ACC112 (cell line): ENCODE measurements around the gene LCT.

ENCODE experiments used
- H2AFZ ChIP-seq: fragments of 200-600 bp; sonication (generic); one replicate; pipeline ENCODE4 v1.6.0; 2017; ENCODE audit warnings: antibody characterized with exemption, low read length; ENCODE audit not compliant: unreplicated experiment
- H3K27ac ChIP-seq: fragments of 200-600 bp; sonication (generic); 2 replicates; pipeline ENCODE4 v1.5.1; 2014; ENCODE audit warnings: low read depth, mild to moderate bottlenecking, antibody characterized with exemption, low read length, moderate library complexity
- H3K27me3 ChIP-seq: fragments of 200-600 bp; sonication (generic); 2 replicates; pipeline ENCODE4 v1.6.1; 2014; ENCODE audit warnings: mild to moderate bottlenecking, antibody characterized with exemption, low read length, moderate library complexity, mixed read lengths; ENCODE audit not compliant: insufficient read depth
- H3K36me3 ChIP-seq: fragments of 200-600 bp; sonication (generic); 2 replicates; pipeline ENCODE4 v1.6.1; 2016; ENCODE audit warnings: mild to moderate bottlenecking, antibody characterized with exemption, low read length, moderate library complexity, mixed read lengths; ENCODE audit not compliant: insufficient read depth
- H3K4me1 ChIP-seq: fragments of 200-600 bp; sonication (generic); one replicate; pipeline ENCODE4 v1.6.1; 2016; ENCODE audit warnings: low read length, mixed read lengths; ENCODE audit not compliant: insufficient read depth, unreplicated experiment, control insufficient read depth
- H3K4me3 ChIP-seq: fragments of 200-600 bp; sonication (generic); 2 replicates; pipeline ENCODE4 v1.5.1; 2014; ENCODE audit warnings: mild to moderate bottlenecking, low read depth, low read length
- H3K79me2 ChIP-seq: fragments of 200-600 bp; sonication (generic); one replicate; pipeline ENCODE4 v1.6.0; 2016; ENCODE audit warnings: low read length; ENCODE audit not compliant: control insufficient read depth, unreplicated experiment, insufficient read depth

LCT gene

GRCh38 chr2:135832891-135833290, 4.1 kb downstream of the LCT start:
- no peak overlapping the region for H2AFZ ChIP-seq
- no peak overlapping the region for H3K4me3 ChIP-seq
- no peaks in the 10 kb centered on the region for H3K27me3 ChIP-seq
- H3K36me3 ChIP-seq = no peaks in the 10 kb centered on the region
- H3K27ac ChIP-seq = no peak overlapping the region
- no peaks in the 10 kb centered on the region for H3K4me1 ChIP-seq
- H3K79me2 ChIP-seq = no peaks in the 10 kb centered on the region

- Histone ChIP-seq H3K27me3 (no peaks in the 10 kb centered on the region), H3K4me3 (no peak overlapping the region), H3K36me3 (no peaks in the 10 kb centered on the region), H3K4me1 (no peaks in the 10 kb centered on the region), H3K27ac (no peak overlapping the region), H2AFZ (no peak overlapping the region), H3K79me2 (no peaks in the 10 kb centered on the region)
Measured at GRCh38 chr2:135831180-135831812, 5.7 kb downstream of the LCT start.

GRCh38 chr2:135829378-135830135, 7.4 kb downstream of the LCT start:
- Histone ChIP-seq H3K27ac (no peak overlapping the region), H3K4me1 (no peaks in the 10 kb centered on the region), H2AFZ (no peak overlapping the region), H3K4me3 (no peak overlapping the region), H3K27me3 (no peaks in the 10 kb centered on the region), H3K79me2 (no peaks in the 10 kb centered on the region), H3K36me3 (no peaks in the 10 kb centered on the region)

GRCh38 chr2:135826544-135826943, 10.4 kb downstream of the LCT start:
- no peaks in the 10 kb centered on the region for H3K4me1 ChIP-seq
- no peaks in the 10 kb centered on the region for H3K36me3 ChIP-seq
- H3K27me3 ChIP-seq = peaks cover 7% of the 10 kb centered on the region; the same call in 1 of the 2 replicates

GRCh38 chr2:135825550-135826176, 11.3 kb downstream of the LCT start:
- H3K27me3 ChIP-seq = peaks cover 7% of the 10 kb centered on the region; the same call in 1 of the 2 replicates
- H3K36me3 ChIP-seq = no peaks in the 10 kb centered on the region
- no peaks in the 10 kb centered on the region for H3K79me2 ChIP-seq
- H3K4me3 ChIP-seq = no peak overlapping the region
- H3K4me1 ChIP-seq = no peaks in the 10 kb centered on the region
- H2AFZ ChIP-seq = no peak overlapping the region
- H3K27ac ChIP-seq = no peak overlapping the region

More at GRCh38 chr2:135826544-135826943, 10.4 kb downstream of the LCT start:
- no peaks in the 10 kb centered on the region for H3K79me2 ChIP-seq
- H3K27ac ChIP-seq = no peak overlapping the region
- H3K4me3 ChIP-seq = no peak overlapping the region
- no peak overlapping the region for H2AFZ ChIP-seq

GRCh38 chr2:135825131-135825530, 11.9 kb downstream of the LCT start:
- Histone ChIP-seq H3K27me3 (peaks cover 7% of the 10 kb centered on the region; the same call in 1 of the 2 replicates), H3K4me3 (no peak overlapping the region), H3K27ac (no peak overlapping the region), H3K36me3 (no peaks in the 10 kb centered on the region), H3K79me2 (no peaks in the 10 kb centered on the region), H2AFZ (no peak overlapping the region), H3K4me1 (peaks cover 2% of the 10 kb centered on the region)

GRCh38 chr2:135822855-135823254, 14.1 kb downstream of the LCT start:
- Histone ChIP-seq H3K27ac (no peak overlapping the region), H3K27me3 (peaks cover 7% of the 10 kb centered on the region; the same call in 1 of the 2 replicates), H3K4me3 (no peak overlapping the region), H3K79me2 (no peaks in the 10 kb centered on the region), H2AFZ (no peak overlapping the region), H3K4me1 (peaks cover 6% of the 10 kb centered on the region), H3K36me3 (no peaks in the 10 kb centered on the region)

- Histone ChIP-seq H3K36me3 (no peaks in the 10 kb centered on the region), H3K4me3 (no peak overlapping the region), H2AFZ (no peak overlapping the region), H3K27ac (no peak overlapping the region), H3K4me1 (peaks cover 6% of the 10 kb centered on the region), H3K27me3 (peaks cover 7% of the 10 kb centered on the region; the same call in 1 of the 2 replicates), H3K79me2 (no peaks in the 10 kb centered on the region)
Measured at GRCh38 chr2:135821190-135821589, 15.8 kb downstream of the LCT start.

GRCh38 chr2:135820003-135820618, 16.9 kb downstream of the LCT start:
- H3K36me3 ChIP-seq = no peaks in the 10 kb centered on the region
- H3K4me3 ChIP-seq = no peak overlapping the region
- peaks cover 6% of the 10 kb centered on the region for H3K4me1 ChIP-seq
- H3K27ac ChIP-seq = no peak overlapping the region
- no peaks in the 10 kb centered on the region for H3K79me2 ChIP-seq
- H3K27me3 ChIP-seq = peaks cover 7% of the 10 kb centered on the region; the same call in 1 of the 2 replicates
- no peak overlapping the region for H2AFZ ChIP-seq

- no peak overlapping the region for H2AFZ ChIP-seq
- peaks cover 6% of the 10 kb centered on the region for H3K4me1 ChIP-seq
- H3K4me3 ChIP-seq = no peak overlapping the region
- H3K36me3 ChIP-seq = no peaks in the 10 kb centered on the region
- H3K27ac ChIP-seq = no peak overlapping the region
- H3K79me2 ChIP-seq = no peaks in the 10 kb centered on the region
- peaks cover 7% of the 10 kb centered on the region; the same call in 1 of the 2 replicates for H3K27me3 ChIP-seq
Measured at GRCh38 chr2:135818937-135819610, 17.9 kb downstream of the LCT start.
